ENCODE data around the gene TUT1. TPM values are rescaled to one million over a fixed set of nuclear protein-coding genes. Genes with fewer than 3 reads are reported as not detected.

TUT1 gene
- total RNA-seq, 4 donors from 2014 or later: 7.8 to 15.7 (median 11.7) TPM

DNA sequence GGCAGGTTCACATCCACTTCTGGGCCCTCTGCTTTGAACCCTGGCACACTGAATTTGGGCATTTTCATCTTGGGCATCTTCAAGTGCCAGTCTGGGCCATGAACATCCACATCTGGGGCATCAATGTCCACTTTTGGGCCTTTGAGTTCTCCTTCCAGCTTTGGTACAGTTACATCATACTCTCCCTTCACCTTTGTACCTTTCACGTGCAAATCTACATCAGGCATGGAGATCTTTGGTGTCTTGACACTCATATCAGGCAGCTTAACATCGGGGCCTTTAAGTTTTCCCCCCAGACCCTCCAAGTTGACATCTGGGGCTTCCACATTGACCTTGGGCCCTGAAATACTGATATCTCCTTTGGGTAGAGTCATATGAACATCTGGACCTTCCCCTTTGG lies 59.2 kb downstream of the TUT1 start:
- Histone ChIP-seq H3K27ac (no peak overlapping the region), H3K27me3 (no peaks in the 10 kb centered on the region), H3K36me3 (peaks cover 0 to 92% of the 10 kb centered on the region in 2 donors), H3K4me3 (no peak overlapping the region), H3K4me1 (peaks cover 1 to 10% of the 10 kb centered on the region in 2 donors), H3K9me3 (no peaks in the 10 kb centered on the region)
- intact Hi-C loops (cut with DNase I; ENCODE audit: low total_unique reads): no loop called here
- TF ChIP-seq, protein P1, sequence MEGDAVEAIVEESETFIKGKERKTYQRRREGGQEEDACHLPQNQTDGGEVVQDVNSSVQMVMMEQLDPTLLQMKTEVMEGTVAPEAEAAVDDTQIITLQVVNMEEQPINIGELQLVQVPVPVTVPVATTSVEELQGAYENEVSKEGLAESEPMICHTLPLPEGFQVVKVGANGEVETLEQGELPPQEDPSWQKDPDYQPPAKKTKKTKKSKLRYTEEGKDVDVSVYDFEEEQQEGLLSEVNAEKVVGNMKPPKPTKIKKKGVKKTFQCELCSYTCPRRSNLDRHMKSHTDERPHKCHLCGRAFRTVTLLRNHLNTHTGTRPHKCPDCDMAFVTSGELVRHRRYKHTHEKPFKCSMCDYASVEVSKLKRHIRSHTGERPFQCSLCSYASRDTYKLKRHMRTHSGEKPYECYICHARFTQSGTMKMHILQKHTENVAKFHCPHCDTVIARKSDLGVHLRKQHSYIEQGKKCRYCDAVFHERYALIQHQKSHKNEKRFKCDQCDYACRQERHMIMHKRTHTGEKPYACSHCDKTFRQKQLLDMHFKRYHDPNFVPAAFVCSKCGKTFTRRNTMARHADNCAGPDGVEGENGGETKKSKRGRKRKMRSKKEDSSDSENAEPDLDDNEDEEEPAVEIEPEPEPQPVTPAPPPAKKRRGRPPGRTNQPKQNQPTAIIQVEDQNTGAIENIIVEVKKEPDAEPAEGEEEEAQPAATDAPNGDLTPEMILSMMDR (IDR thresholded peaks at IDR 0.05 in 4 of 5, conservative IDR thresholded peaks at IDR 0.05 in 1 of 5): no peak
- no peak for TF ChIP-seq POLR2A (IDR thresholded peaks at IDR 0.05)
- in situ Hi-C loops (cut with MboI; ENCODE audit: low sequenced_read_pairs in 4 of 4): loop anchor here in 2 of 4 donors (10.0 to 25.0 kb wide), 2 partner anchors 107 to 120 kb away; partner anchors contain the start of gene SCGB1A1 (in 1 of the 2)
- no peak for DNase-seq
- no peak for ATAC-seq

Small RNAs within 50 kb of the gene (microRNA-seq; reads per million reads assigned to microRNA genes)
- 1.2 to 2.6 reads per million in 2 donors for gene MIR6747 (ENCODE audit: borderline replicate concordance in 2 of 2)

Other genes starting within 250 kb of the TUT1 start
- gene SCGB1A1, start 172.5 kb downstream of the TUT1 start, total RNA-seq: not detected
- 1,000 to 10,000 TPM in 1 of 4 donors, 100 to 1,000 TPM in 3; 374 to 1,261 (median 571) TPM for gene AHNAK, start 44.7 kb downstream of the TUT1 start, total RNA-seq
- gene EEF1G, start 17.6 kb downstream of the TUT1 start, total RNA-seq: 1,000 to 10,000 TPM; 1,797 to 2,946 (median 1,897) TPM
- gene MTA2, start 10.3 kb upstream of the TUT1 start, total RNA-seq: 10 to 100 TPM; 28.0 to 47.1 (median 31.7) TPM
- 1 to 10 TPM; 4.7 to 7.9 (median 7.0) TPM for gene EML3, start 21.3 kb upstream of the TUT1 start, total RNA-seq
- 1 to 10 TPM; 1.6 to 3.7 (median 2.7) TPM for gene ROM1, start 21.7 kb upstream of the TUT1 start, total RNA-seq
- gene B3GAT3, start 30.5 kb upstream of the TUT1 start, total RNA-seq: 10 to 100 TPM in 2 of 4 donors, 1 to 10 TPM in 2; 4.4 to 21.4 (median 9.8) TPM
- 10 to 100 TPM; 41.3 to 65.1 (median 59.5) TPM for gene GANAB, start 55.1 kb upstream of the TUT1 start, total RNA-seq
- gene INTS5, start 61.8 kb upstream of the TUT1 start, total RNA-seq: 10 to 100 TPM; 17.3 to 28.3 (median 21.3) TPM
- 10 to 100 TPM; 36.1 to 44.7 (median 41.3) TPM for gene C11orf98, start 73.7 kb upstream of the TUT1 start, total RNA-seq
- gene CSKMT, start 73.8 kb upstream of the TUT1 start, total RNA-seq: 1 to 10 TPM; 1.7 to 4.5 (median 2.8) TPM
- 10 to 100 TPM in 2 of 4 donors, 1 to 10 TPM in 2; 6.4 to 11.7 (median 9.0) TPM for gene UQCC3, start 80.2 kb upstream of the TUT1 start, total RNA-seq
- 1 to 10 TPM in 2 of 4 donors, under 1 TPM in 2; 0.82 to 2.1 (median 1.1) TPM for gene LBHD1, start 80.7 kb upstream of the TUT1 start, total RNA-seq
- gene UBXN1, start 87.5 kb upstream of the TUT1 start, total RNA-seq: 100 to 1,000 TPM; 216 to 450 (median 265) TPM
- 1 to 10 TPM; 3.7 to 6.4 (median 5.9) TPM for gene LRRN4CL, start 98.0 kb upstream of the TUT1 start, total RNA-seq
- 100 to 1,000 TPM in 1 of 4 donors, 10 to 100 TPM in 3; 33.4 to 114 (median 55.6) TPM for gene BSCL2, start 115.9 kb upstream of the TUT1 start, total RNA-seq
- not detected for gene GNG3, start 116.2 kb upstream of the TUT1 start, total RNA-seq
- 10 to 100 TPM in 3 of 4 donors, 1 to 10 TPM in 1; 4.8 to 14.9 (median 11.8) TPM for gene HNRNPUL2, start 135.9 kb upstream of the TUT1 start, total RNA-seq
- 10 to 100 TPM; 11.5 to 16.3 (median 14.1) TPM for gene TTC9C, start 137.0 kb upstream of the TUT1 start, total RNA-seq
- gene ZBTB3, start 162.6 kb upstream of the TUT1 start, total RNA-seq: 10 to 100 TPM in 1 of 4 donors, 1 to 10 TPM in 3; 5.6 to 10.5 (median 7.7) TPM
- 10 to 100 TPM; 25.2 to 45.5 (median 29.6) TPM for gene POLR2G, start 170.1 kb upstream of the TUT1 start, total RNA-seq
- 10 to 100 TPM; 13.5 to 43.2 (median 21.4) TPM for gene TAF6L, start 179.9 kb upstream of the TUT1 start, total RNA-seq
- gene TMEM179B, start 195.9 kb upstream of the TUT1 start, total RNA-seq: 10 to 100 TPM; 26.3 to 52.5 (median 44.3) TPM
- gene TMEM223, start 200.5 kb upstream of the TUT1 start, total RNA-seq: 10 to 100 TPM; 17.1 to 41.6 (median 23.8) TPM
- gene NXF1, start 213.9 kb upstream of the TUT1 start, total RNA-seq: 10 to 100 TPM; 27.2 to 47.1 (median 46.1) TPM
- 10 to 100 TPM; 16.2 to 26.0 (median 24.9) TPM for gene STX5, start 240.5 kb upstream of the TUT1 start, total RNA-seq
- not detected for gene TEX54, start 241.3 kb upstream of the TUT1 start, total RNA-seq
- 100 to 1,000 TPM in 1 of 4 donors, 10 to 100 TPM in 3; 66.4 to 133 (median 87.0) TPM for gene WDR74, start 248.1 kb upstream of the TUT1 start, total RNA-seq

Data from gastrocnemius medialis (tissue), 4 donors.